GM23248 (cell line): ENCODE results near the gene TMEM178B. TPM values are rescaled to one million over a fixed set of nuclear protein-coding genes. Genes with fewer than 3 reads are reported as not detected.

Experiments used
- DNase-seq: peaks from one replicate; pipeline ENCODE4 v3.0.0-alpha.2; 2015
- H2AFZ ChIP-seq: fragments of 200-600 bp; sonication (generic); 2 replicates; pipeline ENCODE4 v1.6.1; 2016; ENCODE audit warnings: antibody characterized with exemption
- H3F3A ChIP-seq: fragments of 200-600 bp; sonication (generic); 2 replicates; pipeline ENCODE4 v1.6.1; 2016; ENCODE audit warnings: mild to moderate bottlenecking, antibody characterized with exemption, mixed run types; ENCODE audit not compliant: insufficient read depth
- H3K27ac ChIP-seq: fragments of 200-600 bp; sonication (generic); 2 replicates; pipeline ENCODE4 v1.5.1; 2016; ENCODE audit warnings: mild to moderate bottlenecking
- H3K27me3 ChIP-seq: fragments of 200-600 bp; sonication (generic); replicated peaks from 2 replicates; pipeline ENCODE4 v1.6.1; 2016; ENCODE audit warnings: mild to moderate bottlenecking; ENCODE audit not compliant: insufficient read depth
- H3K36me3 ChIP-seq: fragments of 200-600 bp; sonication (generic); 2 replicates; pipeline ENCODE4 v1.6.1; 2016; ENCODE audit warnings: low read depth, mild to moderate bottlenecking
- H3K4me1 ChIP-seq: fragments of 200-600 bp; sonication (generic); 2 replicates; pipeline ENCODE4 v1.6.1; 2016; ENCODE audit warnings: mild to moderate bottlenecking; ENCODE audit not compliant: insufficient read depth
- H3K4me2 ChIP-seq: fragments of 200-600 bp; sonication (generic); one replicate; pipeline ENCODE4 v1.6.1; 2016; ENCODE audit warnings: mild to moderate bottlenecking; ENCODE audit not compliant: unreplicated experiment
- H3K4me3 ChIP-seq: fragments of 200-600 bp; sonication (generic); 2 replicates; pipeline ENCODE4 v1.5.1; 2016; ENCODE audit warnings: mild to moderate bottlenecking
- H3K79me2 ChIP-seq: fragments of 200-600 bp; sonication (generic); 2 replicates; pipeline ENCODE4 v1.6.1; 2016; ENCODE audit warnings: mild to moderate bottlenecking; ENCODE audit not compliant: insufficient read depth
- H3K9ac ChIP-seq: fragments of 200-600 bp; sonication (generic); 2 replicates; pipeline ENCODE4 v1.6.1; 2016; ENCODE audit warnings: mild to moderate bottlenecking
- H3K9me2 ChIP-seq: fragments of 200-600 bp; sonication (generic); 2 replicates; pipeline ENCODE4 v1.6.1; 2016; ENCODE audit warnings: mixed run types, mild to moderate bottlenecking, moderate library complexity; ENCODE audit not compliant: insufficient read depth
- H3K9me3 ChIP-seq: fragments of 200-600 bp; sonication (generic); one replicate; pipeline ENCODE4 v1.6.1; 2017; ENCODE audit warnings: low read depth
- H4K20me1 ChIP-seq: fragments of 200-600 bp; sonication (generic); 2 replicates; pipeline ENCODE4 v1.6.0; 2016; ENCODE audit not compliant: insufficient read depth
- EZH2 ChIP-seq: fragments of 200-600 bp; sonication (generic); IDR thresholded peaks from 2 replicates; pipeline ENCODE4 v1.6.1; 2018; ENCODE audit warnings: antibody characterized with exemption, mild to moderate bottlenecking; ENCODE audit not compliant: insufficient read depth, poor library complexity, severe bottlenecking
- EZH2phosphoT487 ChIP-seq: fragments of 200-600 bp; sonication (generic); IDR thresholded peaks from 2 replicates; pipeline ENCODE4 v1.6.1; 2018; ENCODE audit warnings: antibody characterized with exemption, moderate library complexity, mild to moderate bottlenecking, low read depth; ENCODE audit not compliant: insufficient read depth
- WGBS, 2 experiments: methylation state at CpG; one replicate each; pipeline ENCODE4 v1.1.6; 2015 to 2017; ENCODE audit warnings: low lambda C conversion rate in 2 of 2, low coverage in 1 of 2; ENCODE audit errors: missing lambda C conversion rate in 2 of 2; 5-methylcytosine and 5-hydroxymethylcytosine counted together
- in situ Hi-C: fragments of 300-500 bp; cut with MboI; formaldehyde crosslinking; loops from 2 replicates; pipeline ENCODE4 v1.15.0; 2020
- polyA plus RNA-seq: library from polyadenylated mRNA; unstranded; fragments of >200 nt; fragmentation: Nextera tagmentation; extraction: Ambion mirVana; gene quantifications from 2 replicates; pipeline ENCODE4 v1.2.1, GENCODE V29; 2016
- total RNA-seq: library from RNA; depleted of rRNA; stranded (reverse); fragments of >200 nt; shearing (Covaris generic); gene quantifications from 2 replicates; pipeline ENCODE4 v1.2.3, GENCODE V29; 2014

The TMEM178B gene
- total and polyA plus RNA-seq, 2 experiments from 2014 or later: 0.05 to 0.22 TPM

DNA sequence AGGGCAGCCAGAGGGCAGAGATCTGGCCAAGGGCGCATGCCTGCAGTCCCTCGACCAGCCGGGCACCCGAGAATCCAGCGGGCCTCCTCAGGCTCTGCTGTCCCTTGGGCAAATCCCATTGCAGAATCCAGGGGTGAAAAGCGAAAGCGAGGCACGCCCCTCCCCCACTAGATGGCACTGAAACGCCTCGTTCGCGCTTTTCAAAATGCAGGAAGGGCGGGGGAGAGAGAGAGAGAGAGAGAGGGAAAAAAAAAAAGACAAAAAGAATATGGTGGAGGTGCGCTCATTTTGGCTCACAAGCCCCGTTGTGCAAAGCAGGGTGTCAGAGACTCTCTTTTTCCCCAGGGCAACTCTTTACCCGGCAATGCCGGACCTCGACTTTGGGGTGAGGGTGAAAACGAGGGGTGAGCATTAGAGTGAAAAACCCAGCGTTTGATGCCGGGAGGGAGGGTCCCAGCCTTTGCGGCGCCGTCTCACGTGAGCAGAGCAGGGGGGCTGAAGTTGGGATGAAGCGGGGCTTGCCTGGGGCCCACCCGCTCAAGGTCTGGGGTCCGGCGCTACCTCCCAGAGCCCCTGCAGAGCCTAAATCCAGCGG, 2.5 kb upstream of the TMEM178B start:
- Histone ChIP-seq H3K4me3 (peak overlapping the region; percentile 32), H3K79me2 (no peaks in the 10 kb centered on the region), H3K4me1 (peaks cover 8% of the 10 kb centered on the region; the same call in 1 of the 2 replicates), H3K9me3 (no peaks in the 10 kb centered on the region), H3K27ac (no peak overlapping the region), H3K36me3 (no peaks in the 10 kb centered on the region), H2AFZ (0 out of 2 replicates have a peak overlapping the region, but pooled peaks have one; percentile 60), H3K4me2 (peak overlapping the region; percentile 41), H3K27me3 (peaks cover 40% of the 10 kb centered on the region), H3F3A (no peaks in the 10 kb centered on the region), H4K20me1 (no peaks in the 10 kb centered on the region), H3K9me2 (no peaks in the 10 kb centered on the region), H3K9ac (no peak overlapping the region)
- TF ChIP-seq EZH2 (no peak), EZH2phosphoT487 (no peak)
- DNase-seq: peak; percentile 4
- 1 to 2% methylated on average over 29 to 30 of the region's 30 CpGs for WGBS, 2 experiments
- in situ Hi-C loops: no loop called here

DNA sequence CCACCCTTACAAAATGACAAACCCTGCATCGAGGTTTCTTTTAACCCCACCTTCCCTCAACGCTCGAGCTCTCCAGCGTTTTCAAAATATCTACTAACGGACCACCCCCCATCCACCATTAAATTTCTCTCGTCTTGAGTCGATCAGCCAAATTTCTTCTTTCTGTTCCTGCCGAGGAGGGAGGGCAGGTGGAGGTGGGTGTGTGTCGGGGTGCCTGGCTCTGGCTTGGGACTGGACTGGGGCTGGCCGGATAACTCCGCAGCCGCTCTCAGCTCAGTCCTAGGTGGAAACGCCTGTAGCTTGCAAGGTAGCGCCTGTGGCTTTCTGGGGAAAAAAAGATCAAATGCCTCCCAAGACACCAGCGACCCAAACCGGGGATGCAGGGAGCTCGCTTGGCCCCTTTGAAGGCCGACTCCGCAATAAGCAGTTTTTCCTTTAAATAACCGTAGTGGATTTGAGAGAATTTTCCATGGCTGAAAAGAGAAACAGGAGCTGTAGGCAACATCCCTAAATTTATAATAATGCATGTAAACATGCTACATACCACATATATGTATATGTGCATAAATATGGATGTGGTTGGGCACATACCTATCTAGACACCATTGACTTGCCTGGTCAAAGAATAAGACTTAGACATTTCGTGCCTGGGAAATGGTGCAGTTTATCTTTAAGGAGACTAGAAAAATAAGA, 1.9 kb upstream of the TMEM178B start:
- Histone ChIP-seq H4K20me1 (no peaks in the 10 kb centered on the region), H3K27ac (no peak overlapping the region)
- in situ Hi-C loops: no loop called here

GRCh38 chr7:141072548-141073172, 1.2 kb upstream of the TMEM178B start:
- 1 to 2% methylated on average over 54 to 56 of the region's 61 CpGs for WGBS, 2 experiments
- Histone ChIP-seq H3K79me2 (no peaks in the 10 kb centered on the region), H3K9ac (no peak overlapping the region), H3K27me3 (peaks cover 40% of the 10 kb centered on the region), H3K4me3 (peak overlapping the region; percentile 69), H4K20me1 (no peaks in the 10 kb centered on the region), H3K4me1 (peaks cover 8% of the 10 kb centered on the region; the same call in 1 of the 2 replicates), H3K9me3 (no peaks in the 10 kb centered on the region), H3K4me2 (peak overlapping the region; percentile 41), H3K27ac (no peak overlapping the region), H3K9me2 (no peaks in the 10 kb centered on the region), H3F3A (no peaks in the 10 kb centered on the region), H3K36me3 (no peaks in the 10 kb centered on the region), H2AFZ (peak overlapping the region; percentile 60)
- peak; percentile 80 for DNase-seq
- TF ChIP-seq EZH2phosphoT487: no peak
- TF ChIP-seq EZH2: no peak
- in situ Hi-C loops: no loop called here

More for the DNA sequence above, 1.9 kb upstream of the TMEM178B start:
- TF ChIP-seq EZH2: peak; percentile 12
- no peak for TF ChIP-seq EZH2phosphoT487
- Histone ChIP-seq H3K4me3 (peak overlapping the region; percentile 69), H3K4me1 (peaks cover 8% of the 10 kb centered on the region; the same call in 1 of the 2 replicates), H3K27me3 (peaks cover 40% of the 10 kb centered on the region), H3K9me3 (no peaks in the 10 kb centered on the region), H3K4me2 (peak overlapping the region; percentile 41), H3K79me2 (no peaks in the 10 kb centered on the region), H2AFZ (peak overlapping the region; percentile 60), H3K9me2 (no peaks in the 10 kb centered on the region), H3K9ac (no peak overlapping the region), H3F3A (no peaks in the 10 kb centered on the region), H3K36me3 (no peaks in the 10 kb centered on the region)
- DNase-seq: peak; percentile 2
- WGBS, 2 experiments: 2 to 3% methylated on average over 21 of the region's 21 CpGs

DNA sequence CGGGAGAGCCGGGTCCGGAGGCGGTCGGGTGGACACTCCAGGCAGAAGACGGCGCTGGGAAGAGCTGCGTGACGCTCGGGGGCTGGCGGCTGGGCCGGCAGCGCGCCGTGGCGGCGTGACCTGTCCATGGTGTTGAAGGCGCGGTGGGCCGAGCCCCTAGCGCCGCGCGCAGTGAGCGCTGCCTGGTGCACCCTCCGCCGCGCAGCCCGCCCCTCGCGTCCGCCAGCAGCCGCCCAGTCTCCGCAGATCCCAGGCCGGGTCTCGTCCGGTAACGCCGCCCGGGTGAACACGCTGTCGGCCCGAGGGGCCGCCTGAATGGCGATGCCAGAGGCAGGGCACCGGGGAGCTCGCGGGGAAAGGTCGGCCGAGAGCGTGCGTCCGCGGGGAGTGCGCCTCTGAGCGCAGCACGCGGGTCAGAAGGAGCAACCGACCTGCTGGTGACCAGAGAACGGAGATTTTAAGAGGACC, 657 bp upstream of the TMEM178B start:
- peaks cover 8% of the 10 kb centered on the region; the same call in 1 of the 2 replicates for H3K4me1 ChIP-seq
- H3K9me3 ChIP-seq: no peaks in the 10 kb centered on the region
- H3K9ac ChIP-seq: no peak overlapping the region
- peak overlapping the region; percentile 60; the same call in 1 of the 2 replicates for H2AFZ ChIP-seq
- H3F3A ChIP-seq: no peaks in the 10 kb centered on the region
- H4K20me1 ChIP-seq: no peaks in the 10 kb centered on the region
- peak overlapping the region; percentile 65 for H3K4me2 ChIP-seq
- no peaks in the 10 kb centered on the region for H3K79me2 ChIP-seq
- no peak for TF ChIP-seq EZH2phosphoT487
- peak; percentile 64 for TF ChIP-seq EZH2
- peaks cover 40% of the 10 kb centered on the region for H3K27me3 ChIP-seq
- H3K36me3 ChIP-seq: no peaks in the 10 kb centered on the region
- H3K4me3 ChIP-seq: peak overlapping the region; percentile 69
- H3K27ac ChIP-seq: no peak overlapping the region
- peak; percentile 73 for DNase-seq
- in situ Hi-C loops: no loop called here
- no peaks in the 10 kb centered on the region for H3K9me2 ChIP-seq
- 2 to 3% methylated on average over 52 to 53 of the region's 60 CpGs for WGBS, 2 experiments
